HG03064 (cell line): ENCODE data around the gene ENTPD8.
"Not testable (repeated sequence)": the region's sequence is repeated elsewhere in the genome, so short reads cannot be mapped to it uniquely, and the experiment has no call there.

ENCODE experiments used
- ATAC-seq: cut with Tn5 transposase; IDR thresholded peaks from one replicate; pipeline ENCODE4 v1.9.1; 2021; ENCODE audit warnings: low read depth; ENCODE audit not compliant: unreplicated experiment

ENTPD8 gene

GRCh38 chr9:137397675-137398423, 43.3 kb downstream of the ENTPD8 start:
- ATAC-seq: no peak

GRCh38 chr9:137396634-137397367, 44.4 kb downstream of the ENTPD8 start:
- no peak for ATAC-seq

- no peak for ATAC-seq
These were observed 44.9 kb downstream of the ENTPD8 start for GRCh38 chr9:137396227-137396626.

- no peak for ATAC-seq
These were observed 45.5 kb downstream of the ENTPD8 start for GRCh38 chr9:137395666-137396010.

GRCh38 chr9:137394866-137395665, 46.1 kb downstream of the ENTPD8 start:
- no peak for ATAC-seq

GRCh38 chr9:137393176-137394150, 47.7 kb downstream of the ENTPD8 start:
- ATAC-seq: no peak

GRCh38 chr9:137392232-137393007, 48.7 kb downstream of the ENTPD8 start:
- no peak for ATAC-seq

- no peak for ATAC-seq
These were observed 49.8 kb downstream of the ENTPD8 start for GRCh38 chr9:137391411-137391754.

- no peak for ATAC-seq
These were observed 50.4 kb downstream of the ENTPD8 start for GRCh38 chr9:137390553-137391410.

- ATAC-seq: no peak
These were observed 51.8 kb downstream of the ENTPD8 start for GRCh38 chr9:137389428-137389746.

GRCh38 chr9:137388589-137389427, 52.3 kb downstream of the ENTPD8 start:
- no peak for ATAC-seq

- no peak for ATAC-seq
These were observed 53.1 kb downstream of the ENTPD8 start for GRCh38 chr9:137387891-137388560.

GRCh38 chr9:137387114-137387890, 53.9 kb downstream of the ENTPD8 start:
- no peak for ATAC-seq

GRCh38 chr9:137386507-137387113, 54.5 kb downstream of the ENTPD8 start:
- ATAC-seq: not testable (repeated sequence)

- ATAC-seq: no peak
These were observed 56.0 kb downstream of the ENTPD8 start for GRCh38 chr9:137385061-137385655.
